Left lung (tissue), 10 donors: Measurements from ENCODE around the gene RNF123. TPM values are rescaled to one million over a fixed set of nuclear protein-coding genes. Genes with fewer than 3 reads are reported as not detected.

Experiments
- ATAC-seq: fragments of 200-7000 bp; cut with Tn5 transposase; one replicate; pipeline ENCODE4 v1.9.1; 2020; ENCODE audit warnings: moderate library complexity
- DNase-seq, 4 donors: peaks; one replicate each; pipeline ENCODE4 v3.0.0-alpha.2; 2013 to 2020
- H3K27ac ChIP-seq, 2 donors: fragments of 200-600 bp; sonication (generic) in 1 of 2; one replicate each; pipeline versions ENCODE4 v1.5.0 to v1.8.0; 2020 to 2021
- H3K27me3 ChIP-seq, 2 donors: fragments of 200-600 bp; sonication (generic) in 1 of 2; one replicate each; pipeline versions ENCODE4 v1.5.0 to v1.8.0; 2020 to 2021
- H3K36me3 ChIP-seq, 2 donors: fragments of 200-600 bp; sonication (generic) in 1 of 2; one replicate each; pipeline versions ENCODE4 v1.5.0 to v1.8.0; 2020 to 2021
- H3K4me1 ChIP-seq, 2 donors: fragments of 200-600 bp; one replicate each; pipeline ENCODE4 v1.8.0; 2021
- H3K4me3 ChIP-seq, 2 donors: fragments of 200-600 bp; sonication (generic) in 1 of 2; one replicate each; pipeline versions ENCODE4 v1.5.0 to v1.8.0; 2020 to 2021; ENCODE audit warnings: mild to moderate bottlenecking in 1 of 2
- H3K9me3 ChIP-seq, 2 donors: fragments of 200-600 bp; sonication (generic) in 1 of 2; one replicate each; pipeline versions ENCODE4 v1.5.0 to v1.8.0; 2020 to 2021
- CTCF ChIP-seq, 2 donors: fragments of 200-600 bp; sonication (generic) in 1 of 2; IDR thresholded peaks; one replicate each; pipeline versions ENCODE4 v1.5.0 to v1.8.0; 2021; ENCODE audit warnings: antibody characterized with exemption in 2 of 2
- intact Hi-C, 2 donors: fragments of 100-400 bp; cut with DNase I; formaldehyde crosslinking; loops; one replicate each; pipeline versions ENCODE4 v1.11.2 to v1.14.2; 2022
- polyA plus RNA-seq, 6 donors: library from polyadenylated mRNA; unstranded; fragments of 120-200 nt; gene quantifications; one replicate each; pipeline ENCODE4 v1.2.1, GENCODE V29; 2013; ENCODE audit not compliant: insufficient read length in 6 of 6
- total RNA-seq, 2 donors: library from RNA; stranded (reverse); fragmentation: NEBNext Ultra II Directional; extraction: Animal tissue kit (Norgen Biotek cat#: 25700); gene quantifications; one replicate each; pipeline ENCODE4 v1.2.1, GENCODE V29; 2021
- donor health status: DM: no; HTN: yes; CAD: no.
- donor health status: DM: no; HTN: no; CAD: no.

Gene RNF123
- total and polyA plus RNA-seq, 8 donors, result 21.8 to 45.0 (median 32.3) TPM

- Histone ChIP-seq H3K9me3 (no peaks in the 10 kb centered on the region), H3K4me3 (no peak overlapping the region), H3K4me1 (no peaks in the 10 kb centered on the region), H3K27me3 (no peaks in the 10 kb centered on the region), H3K27ac (no peak overlapping the region), H3K36me3 (no peaks in the 10 kb centered on the region)
- no peak for TF ChIP-seq CTCF (IDR thresholded peaks at IDR 0.05)
- intact Hi-C loops, result no loop called here
- DNase-seq, result no peak
- ATAC-seq, result no peak
Measured at GRCh38 chr3:49658711-49659110, 30.6 kb upstream of the RNF123 start.

GRCh38 chr3:49659756-49660155 lies 29.6 kb upstream of the RNF123 start:
- DNase-seq, result no peak
- intact Hi-C loops, result no loop called here
- Histone ChIP-seq H3K27me3 (no peaks in the 10 kb centered on the region), H3K36me3 (no peaks in the 10 kb centered on the region), H3K9me3 (no peaks in the 10 kb centered on the region), H3K4me3 (no peak overlapping the region), H3K4me1 (no peaks in the 10 kb centered on the region), H3K27ac (no peak overlapping the region)
- no peak for ATAC-seq
- TF ChIP-seq CTCF (IDR thresholded peaks at IDR 0.05), result no peak

- intact Hi-C loops, result no loop called here
- TF ChIP-seq CTCF (IDR thresholded peaks at IDR 0.05), result no peak
Measured at GRCh38 chr3:49661281-49661680, 28.1 kb upstream of the RNF123 start.

GRCh38 chr3:49662021-49662420 lies 27.3 kb upstream of the RNF123 start:
- DNase-seq (peak in 1 of 4 donors; percentile 58), ATAC-seq (no peak)
- Histone ChIP-seq H3K4me1 (no peaks in the 10 kb centered on the region), H3K27me3 (no peaks in the 10 kb centered on the region), H3K36me3 (no peaks in the 10 kb centered on the region), H3K9me3 (no peaks in the 10 kb centered on the region), H3K4me3 (no peak overlapping the region), H3K27ac (no peak overlapping the region)
- TF ChIP-seq CTCF (IDR thresholded peaks at IDR 0.05), result no peak
- intact Hi-C loops, result no loop called here

More at GRCh38 chr3:49661281-49661680, 28.1 kb upstream of the RNF123 start:
- DNase-seq, result no peak
- ATAC-seq, result no peak
- Histone ChIP-seq H3K27ac (no peak overlapping the region), H3K4me1 (no peaks in the 10 kb centered on the region), H3K36me3 (no peaks in the 10 kb centered on the region), H3K27me3 (no peaks in the 10 kb centered on the region), H3K4me3 (no peak overlapping the region), H3K9me3 (no peaks in the 10 kb centered on the region)

GRCh38 chr3:49662720-49663413 lies 26.5 kb upstream of the RNF123 start:
- Histone ChIP-seq H3K9me3 (no peaks in the 10 kb centered on the region), H3K4me1 (no peaks in the 10 kb centered on the region), H3K4me3 (no peak overlapping the region), H3K27me3 (no peaks in the 10 kb centered on the region), H3K27ac (no peak overlapping the region), H3K36me3 (no peaks in the 10 kb centered on the region)
- ATAC-seq, result no peak
- TF ChIP-seq CTCF (IDR thresholded peaks at IDR 0.05), result no peak
- DNase-seq, result peak in 1 of 4 donors; percentile 63
- intact Hi-C loops, result no loop called here
